ENCODE measurements around the gene GID8.
A peak's percentile ranks its signal among the peaks of the same experiment; 100 is the strongest.

Gene GID8

GRCh38 chr20:62941792-62942191 lies 3.8 kb downstream of the GID8 start:
- H3K4me3 ChIP-seq (ENCODE audit: low read depth, low read length) = no peak overlapping the region

GRCh38 chr20:62942456-62942855 lies 4.5 kb downstream of the GID8 start:
- H3K4me3 ChIP-seq (ENCODE audit: low read depth, low read length) = no peak overlapping the region

GRCh38 chr20:62943396-62943795 lies 5.4 kb downstream of the GID8 start:
- no peak overlapping the region for H3K4me3 ChIP-seq (ENCODE audit: low read depth, low read length)

GRCh38 chr20:62944184-62944583 lies 6.2 kb downstream of the GID8 start:
- H3K4me3 ChIP-seq (ENCODE audit: low read depth, low read length) = no peak overlapping the region

GRCh38 chr20:62944746-62945145 lies 6.8 kb downstream of the GID8 start:
- H3K4me3 ChIP-seq (ENCODE audit: low read depth, low read length) = no peak overlapping the region

GRCh38 chr20:62945771-62946339 lies 7.9 kb downstream of the GID8 start:
- H3K4me3 ChIP-seq (ENCODE audit: low read depth, low read length) = no peak overlapping the region

GRCh38 chr20:62946918-62947317 lies 9.0 kb downstream of the GID8 start:
- H3K4me3 ChIP-seq (ENCODE audit: low read depth, low read length) = no peak overlapping the region

- no peak overlapping the region for H3K4me3 ChIP-seq (ENCODE audit: low read depth, low read length)
Measured at GRCh38 chr20:62947532-62948300, 9.8 kb downstream of the GID8 start.

GRCh38 chr20:62949153-62949821 lies 11.3 kb downstream of the GID8 start:
- H3K4me3 ChIP-seq (ENCODE audit: low read depth, low read length) = no peak overlapping the region

GRCh38 chr20:62949962-62950361 lies 12.0 kb downstream of the GID8 start:
- no peak overlapping the region for H3K4me3 ChIP-seq (ENCODE audit: low read depth, low read length)

- no peak overlapping the region for H3K4me3 ChIP-seq (ENCODE audit: low read depth, low read length)
Measured at GRCh38 chr20:62950741-62951140, 12.8 kb downstream of the GID8 start.

- no peak overlapping the region for H3K4me3 ChIP-seq (ENCODE audit: low read depth, low read length)
Measured at GRCh38 chr20:62951143-62951895, 13.4 kb downstream of the GID8 start.

- peak overlapping the region; percentile 31 for H3K4me3 ChIP-seq (ENCODE audit: low read depth, low read length)
Measured at GRCh38 chr20:62951896-62952372, 14.0 kb downstream of the GID8 start.

GRCh38 chr20:62952373-62952967 lies 14.5 kb downstream of the GID8 start, which contains the start of gene SLC17A9:
Gene SLC17A9, plus strand, starts transcription at chr20:62952709. Its CDS starts 122 bp downstream, at chr20:62952831.
- H3K4me3 ChIP-seq (ENCODE audit: low read depth, low read length) = peak within 1 kb of the TSS; percentile 31

- H3K4me3 ChIP-seq (ENCODE audit: low read depth, low read length) = peak overlapping the region; percentile 18
Measured at GRCh38 chr20:62952968-62953838, 15.3 kb downstream of the GID8 start.

GRCh38 chr20:62953839-62954703 lies 16.1 kb downstream of the GID8 start:
- no peak overlapping the region for H3K4me3 ChIP-seq (ENCODE audit: low read depth, low read length)

GRCh38 chr20:62955519-62956386 lies 17.8 kb downstream of the GID8 start:
- no peak overlapping the region for H3K4me3 ChIP-seq (ENCODE audit: low read depth, low read length)

Measured in iPS-11a (cell line).